Measurements from ENCODE around the gene ANKH. TPM values are rescaled to one million over a fixed set of nuclear protein-coding genes. Genes with fewer than 3 reads are reported as not detected.

Gene ANKH
- total RNA-seq, 1 experiment from 2014 or later = 16.9 TPM

DNA sequence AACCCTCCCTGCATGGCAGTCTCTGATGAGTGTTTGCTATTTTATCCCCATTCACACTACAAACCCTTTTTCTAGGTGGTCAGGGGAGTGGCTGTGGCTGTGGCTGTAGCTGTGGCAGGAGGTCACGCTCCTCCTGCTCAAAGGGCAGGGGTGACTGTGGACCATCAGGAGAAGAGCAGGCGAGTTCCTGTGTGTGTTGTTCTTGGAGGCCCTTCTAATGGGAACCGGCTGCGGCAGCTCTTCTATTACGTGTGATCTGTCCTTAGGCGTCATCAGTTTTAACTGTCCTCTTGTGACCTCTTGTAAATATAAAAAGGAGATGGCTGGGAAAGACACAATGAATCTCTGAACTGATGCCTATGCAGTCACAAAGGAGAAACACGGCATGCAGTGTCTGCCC is 65.1 kb downstream of the ANKH start (continued):
- TF ChIP-seq, protein P1, sequence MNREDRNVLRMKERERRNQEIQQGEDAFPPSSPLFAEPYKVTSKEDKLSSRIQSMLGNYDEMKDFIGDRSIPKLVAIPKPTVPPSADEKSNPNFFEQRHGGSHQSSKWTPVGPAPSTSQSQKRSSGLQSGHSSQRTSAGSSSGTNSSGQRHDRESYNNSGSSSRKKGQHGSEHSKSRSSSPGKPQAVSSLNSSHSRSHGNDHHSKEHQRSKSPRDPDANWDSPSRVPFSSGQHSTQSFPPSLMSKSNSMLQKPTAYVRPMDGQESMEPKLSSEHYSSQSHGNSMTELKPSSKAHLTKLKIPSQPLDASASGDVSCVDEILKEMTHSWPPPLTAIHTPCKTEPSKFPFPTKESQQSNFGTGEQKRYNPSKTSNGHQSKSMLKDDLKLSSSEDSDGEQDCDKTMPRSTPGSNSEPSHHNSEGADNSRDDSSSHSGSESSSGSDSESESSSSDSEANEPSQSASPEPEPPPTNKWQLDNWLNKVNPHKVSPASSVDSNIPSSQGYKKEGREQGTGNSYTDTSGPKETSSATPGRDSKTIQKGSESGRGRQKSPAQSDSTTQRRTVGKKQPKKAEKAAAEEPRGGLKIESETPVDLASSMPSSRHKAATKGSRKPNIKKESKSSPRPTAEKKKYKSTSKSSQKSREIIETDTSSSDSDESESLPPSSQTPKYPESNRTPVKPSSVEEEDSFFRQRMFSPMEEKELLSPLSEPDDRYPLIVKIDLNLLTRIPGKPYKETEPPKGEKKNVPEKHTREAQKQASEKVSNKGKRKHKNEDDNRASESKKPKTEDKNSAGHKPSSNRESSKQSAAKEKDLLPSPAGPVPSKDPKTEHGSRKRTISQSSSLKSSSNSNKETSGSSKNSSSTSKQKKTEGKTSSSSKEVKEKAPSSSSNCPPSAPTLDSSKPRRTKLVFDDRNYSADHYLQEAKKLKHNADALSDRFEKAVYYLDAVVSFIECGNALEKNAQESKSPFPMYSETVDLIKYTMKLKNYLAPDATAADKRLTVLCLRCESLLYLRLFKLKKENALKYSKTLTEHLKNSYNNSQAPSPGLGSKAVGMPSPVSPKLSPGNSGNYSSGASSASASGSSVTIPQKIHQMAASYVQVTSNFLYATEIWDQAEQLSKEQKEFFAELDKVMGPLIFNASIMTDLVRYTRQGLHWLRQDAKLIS (CRISPR knock-in tag; IDR thresholded peaks at IDR 0.05; ENCODE audit: borderline replicate concordance) = no peak
- TF ChIP-seq, protein P2, sequence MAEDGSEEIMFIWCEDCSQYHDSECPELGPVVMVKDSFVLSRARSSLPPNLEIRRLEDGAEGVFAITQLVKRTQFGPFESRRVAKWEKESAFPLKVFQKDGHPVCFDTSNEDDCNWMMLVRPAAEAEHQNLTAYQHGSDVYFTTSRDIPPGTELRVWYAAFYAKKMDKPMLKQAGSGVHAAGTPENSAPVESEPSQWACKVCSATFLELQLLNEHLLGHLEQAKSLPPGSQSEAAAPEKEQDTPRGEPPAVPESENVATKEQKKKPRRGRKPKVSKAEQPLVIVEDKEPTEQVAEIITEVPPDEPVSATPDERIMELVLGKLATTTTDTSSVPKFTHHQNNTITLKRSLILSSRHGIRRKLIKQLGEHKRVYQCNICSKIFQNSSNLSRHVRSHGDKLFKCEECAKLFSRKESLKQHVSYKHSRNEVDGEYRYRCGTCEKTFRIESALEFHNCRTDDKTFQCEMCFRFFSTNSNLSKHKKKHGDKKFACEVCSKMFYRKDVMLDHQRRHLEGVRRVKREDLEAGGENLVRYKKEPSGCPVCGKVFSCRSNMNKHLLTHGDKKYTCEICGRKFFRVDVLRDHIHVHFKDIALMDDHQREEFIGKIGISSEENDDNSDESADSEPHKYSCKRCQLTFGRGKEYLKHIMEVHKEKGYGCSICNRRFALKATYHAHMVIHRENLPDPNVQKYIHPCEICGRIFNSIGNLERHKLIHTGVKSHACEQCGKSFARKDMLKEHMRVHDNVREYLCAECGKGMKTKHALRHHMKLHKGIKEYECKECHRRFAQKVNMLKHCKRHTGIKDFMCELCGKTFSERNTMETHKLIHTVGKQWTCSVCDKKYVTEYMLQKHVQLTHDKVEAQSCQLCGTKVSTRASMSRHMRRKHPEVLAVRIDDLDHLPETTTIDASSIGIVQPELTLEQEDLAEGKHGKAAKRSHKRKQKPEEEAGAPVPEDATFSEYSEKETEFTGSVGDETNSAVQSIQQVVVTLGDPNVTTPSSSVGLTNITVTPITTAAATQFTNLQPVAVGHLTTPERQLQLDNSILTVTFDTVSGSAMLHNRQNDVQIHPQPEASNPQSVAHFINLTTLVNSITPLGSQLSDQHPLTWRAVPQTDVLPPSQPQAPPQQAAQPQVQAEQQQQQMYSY (CRISPR knock-in tag; IDR thresholded peaks at IDR 0.05) = no peak

DNA sequence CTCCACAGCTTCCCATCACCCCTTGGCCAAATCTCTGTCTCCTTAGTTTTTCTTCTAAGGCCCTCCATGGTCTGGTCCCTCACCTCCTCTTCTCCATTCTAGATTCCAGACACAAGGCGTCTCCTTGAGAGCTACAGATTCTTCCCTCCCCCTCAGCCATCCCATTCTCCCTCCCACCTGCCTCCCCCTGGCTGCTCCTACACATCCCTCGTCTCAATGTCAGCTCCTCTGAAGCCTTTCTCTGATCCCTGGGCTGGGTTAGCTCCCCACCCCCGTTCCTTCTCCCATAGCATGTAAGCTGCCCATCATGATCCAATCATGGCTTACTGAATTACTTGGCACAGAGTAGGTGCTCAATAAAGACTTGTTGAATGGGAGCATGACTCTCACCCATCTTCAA is 69.0 kb downstream of the ANKH start:
- H3K27ac Mint-ChIP-seq = no peak overlapping the region
- CTCF ChIA-PET = no interaction called here
- H3K9me3 Mint-ChIP-seq = peaks cover 3% of the 10 kb centered on the region; the same call in 1 of the 2 replicates
- TF ChIP-seq, protein P3, sequence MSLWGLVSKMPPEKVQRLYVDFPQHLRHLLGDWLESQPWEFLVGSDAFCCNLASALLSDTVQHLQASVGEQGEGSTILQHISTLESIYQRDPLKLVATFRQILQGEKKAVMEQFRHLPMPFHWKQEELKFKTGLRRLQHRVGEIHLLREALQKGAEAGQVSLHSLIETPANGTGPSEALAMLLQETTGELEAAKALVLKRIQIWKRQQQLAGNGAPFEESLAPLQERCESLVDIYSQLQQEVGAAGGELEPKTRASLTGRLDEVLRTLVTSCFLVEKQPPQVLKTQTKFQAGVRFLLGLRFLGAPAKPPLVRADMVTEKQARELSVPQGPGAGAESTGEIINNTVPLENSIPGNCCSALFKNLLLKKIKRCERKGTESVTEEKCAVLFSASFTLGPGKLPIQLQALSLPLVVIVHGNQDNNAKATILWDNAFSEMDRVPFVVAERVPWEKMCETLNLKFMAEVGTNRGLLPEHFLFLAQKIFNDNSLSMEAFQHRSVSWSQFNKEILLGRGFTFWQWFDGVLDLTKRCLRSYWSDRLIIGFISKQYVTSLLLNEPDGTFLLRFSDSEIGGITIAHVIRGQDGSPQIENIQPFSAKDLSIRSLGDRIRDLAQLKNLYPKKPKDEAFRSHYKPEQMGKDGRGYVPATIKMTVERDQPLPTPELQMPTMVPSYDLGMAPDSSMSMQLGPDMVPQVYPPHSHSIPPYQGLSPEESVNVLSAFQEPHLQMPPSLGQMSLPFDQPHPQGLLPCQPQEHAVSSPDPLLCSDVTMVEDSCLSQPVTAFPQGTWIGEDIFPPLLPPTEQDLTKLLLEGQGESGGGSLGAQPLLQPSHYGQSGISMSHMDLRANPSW (CRISPR knock-in tag; conservative IDR thresholded peaks at IDR 0.05; ENCODE audit: low read depth) = no peak
- TF ChIP-seq ZNF671 (CRISPR knock-in tag; IDR thresholded peaks at IDR 0.05) = no peak
- TF ChIP-seq, protein P4, sequence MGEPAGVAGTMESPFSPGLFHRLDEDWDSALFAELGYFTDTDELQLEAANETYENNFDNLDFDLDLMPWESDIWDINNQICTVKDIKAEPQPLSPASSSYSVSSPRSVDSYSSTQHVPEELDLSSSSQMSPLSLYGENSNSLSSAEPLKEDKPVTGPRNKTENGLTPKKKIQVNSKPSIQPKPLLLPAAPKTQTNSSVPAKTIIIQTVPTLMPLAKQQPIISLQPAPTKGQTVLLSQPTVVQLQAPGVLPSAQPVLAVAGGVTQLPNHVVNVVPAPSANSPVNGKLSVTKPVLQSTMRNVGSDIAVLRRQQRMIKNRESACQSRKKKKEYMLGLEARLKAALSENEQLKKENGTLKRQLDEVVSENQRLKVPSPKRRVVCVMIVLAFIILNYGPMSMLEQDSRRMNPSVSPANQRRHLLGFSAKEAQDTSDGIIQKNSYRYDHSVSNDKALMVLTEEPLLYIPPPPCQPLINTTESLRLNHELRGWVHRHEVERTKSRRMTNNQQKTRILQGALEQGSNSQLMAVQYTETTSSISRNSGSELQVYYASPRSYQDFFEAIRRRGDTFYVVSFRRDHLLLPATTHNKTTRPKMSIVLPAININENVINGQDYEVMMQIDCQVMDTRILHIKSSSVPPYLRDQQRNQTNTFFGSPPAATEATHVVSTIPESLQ (CRISPR knock-in tag; IDR thresholded peaks at IDR 0.05) = no peak
- TF ChIP-seq ESRRA (CRISPR knock-in tag; IDR thresholded peaks at IDR 0.05; ENCODE audit: borderline replicate concordance) = no peak
- TF ChIP-seq, protein P5, sequence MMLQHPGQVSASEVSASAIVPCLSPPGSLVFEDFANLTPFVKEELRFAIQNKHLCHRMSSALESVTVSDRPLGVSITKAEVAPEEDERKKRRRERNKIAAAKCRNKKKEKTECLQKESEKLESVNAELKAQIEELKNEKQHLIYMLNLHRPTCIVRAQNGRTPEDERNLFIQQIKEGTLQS (CRISPR knock-in tag; conservative IDR thresholded peaks at IDR 0.05) = no peak
- ATAC-seq (no peak), DNase-seq (ENCODE audit: low spot score) (no peak)
- POLR2A ChIA-PET = no interaction called here
- no peaks in the 10 kb centered on the region for H3K27me3 Mint-ChIP-seq (ENCODE audit: low read depth)
- no peak overlapping the region for H3K4me3 Mint-ChIP-seq
- no peaks in the 10 kb centered on the region; the same call in 1 of the 2 replicates for H3K4me1 Mint-ChIP-seq
- no peaks in the 10 kb centered on the region for H3K36me3 Mint-ChIP-seq

DNA sequence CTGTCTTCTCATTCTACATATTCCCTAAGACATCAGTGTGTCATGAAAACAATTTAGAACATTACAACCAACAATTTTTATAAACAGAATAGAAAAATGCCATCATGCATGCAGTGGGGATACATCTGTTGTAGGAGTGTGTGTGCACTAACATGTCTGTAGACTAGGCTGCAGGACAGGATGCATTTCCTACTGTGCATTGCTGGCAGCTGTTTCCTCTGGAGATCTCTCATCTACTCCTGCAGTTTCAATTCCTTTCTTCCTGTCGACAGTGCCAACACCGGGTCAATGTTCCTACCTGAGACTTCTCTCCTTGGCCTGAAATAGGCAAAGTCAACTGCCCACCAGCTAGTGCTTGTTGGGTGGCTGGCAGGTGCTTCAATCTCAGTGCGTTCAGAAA is 69.8 kb downstream of the ANKH start:
- ChIA-PET CTCF (no interaction called here), POLR2A (no interaction called here)
- no peaks in the 10 kb centered on the region; the same call in 1 of the 2 replicates for H3K4me1 Mint-ChIP-seq
- no peaks in the 10 kb centered on the region for H3K36me3 Mint-ChIP-seq
- H3K27me3 Mint-ChIP-seq (ENCODE audit: low read depth) = no peaks in the 10 kb centered on the region
- no peak for DNase-seq (ENCODE audit: low spot score)
- no peak for ATAC-seq
- no peak overlapping the region for H3K27ac Mint-ChIP-seq
- H3K4me3 Mint-ChIP-seq = no peak overlapping the region
- peaks cover 3% of the 10 kb centered on the region; the same call in 1 of the 2 replicates for H3K9me3 Mint-ChIP-seq
- TF ChIP-seq CREM (CRISPR knock-in tag; IDR thresholded peaks at IDR 0.05) (no peak), RORB (CRISPR knock-in tag; IDR thresholded peaks at IDR 0.05) (no peak), IRF2 (CRISPR knock-in tag; IDR thresholded peaks at IDR 0.05; ENCODE audit: borderline replicate concordance, low read depth) (no peak), NR3C1 (CRISPR knock-in tag; conservative IDR thresholded peaks at IDR 0.05; ENCODE audit: low read depth) (no peak), NR2C2 (CRISPR knock-in tag; IDR thresholded peaks at IDR 0.05) (no peak)
- TF ChIP-seq, protein P6, sequence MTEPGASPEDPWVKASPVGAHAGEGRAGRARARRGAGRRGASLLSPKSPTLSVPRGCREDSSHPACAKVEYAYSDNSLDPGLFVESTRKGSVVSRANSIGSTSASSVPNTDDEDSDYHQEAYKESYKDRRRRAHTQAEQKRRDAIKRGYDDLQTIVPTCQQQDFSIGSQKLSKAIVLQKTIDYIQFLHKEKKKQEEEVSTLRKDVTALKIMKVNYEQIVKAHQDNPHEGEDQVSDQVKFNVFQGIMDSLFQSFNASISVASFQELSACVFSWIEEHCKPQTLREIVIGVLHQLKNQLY (CRISPR knock-in tag; IDR thresholded peaks at IDR 0.05) = no peak
- TF ChIP-seq, protein P7, sequence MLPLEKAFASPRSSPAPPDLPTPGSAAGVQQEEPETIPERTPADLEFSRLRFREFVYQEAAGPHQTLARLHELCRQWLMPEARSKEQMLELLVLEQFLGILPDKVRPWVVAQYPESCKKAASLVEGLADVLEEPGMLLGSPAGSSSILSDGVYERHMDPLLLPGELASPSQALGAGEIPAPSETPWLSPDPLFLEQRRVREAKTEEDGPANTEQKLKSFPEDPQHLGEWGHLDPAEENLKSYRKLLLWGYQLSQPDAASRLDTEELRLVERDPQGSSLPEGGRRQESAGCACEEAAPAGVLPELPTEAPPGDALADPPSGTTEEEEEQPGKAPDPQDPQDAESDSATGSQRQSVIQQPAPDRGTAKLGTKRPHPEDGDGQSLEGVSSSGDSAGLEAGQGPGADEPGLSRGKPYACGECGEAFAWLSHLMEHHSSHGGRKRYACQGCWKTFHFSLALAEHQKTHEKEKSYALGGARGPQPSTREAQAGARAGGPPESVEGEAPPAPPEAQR (CRISPR knock-in tag; IDR thresholded peaks at IDR 0.05) = no peak
- TF ChIP-seq, protein P8, sequence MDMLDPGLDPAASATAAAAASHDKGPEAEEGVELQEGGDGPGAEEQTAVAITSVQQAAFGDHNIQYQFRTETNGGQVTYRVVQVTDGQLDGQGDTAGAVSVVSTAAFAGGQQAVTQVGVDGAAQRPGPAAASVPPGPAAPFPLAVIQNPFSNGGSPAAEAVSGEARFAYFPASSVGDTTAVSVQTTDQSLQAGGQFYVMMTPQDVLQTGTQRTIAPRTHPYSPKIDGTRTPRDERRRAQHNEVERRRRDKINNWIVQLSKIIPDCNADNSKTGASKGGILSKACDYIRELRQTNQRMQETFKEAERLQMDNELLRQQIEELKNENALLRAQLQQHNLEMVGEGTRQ (CRISPR knock-in tag; IDR thresholded peaks at IDR 0.05) = no peak
